Activated CD8-positive, alpha-beta memory T cell treated with anti-CD3 and anti-CD28 coated beads, Interleukin-2, amount 50 U/mL, for 48 hours (primary cell): ENCODE data around the gene POLL.
"Not testable (repeated sequence)": the region's sequence is repeated elsewhere in the genome, so short reads cannot be mapped to it uniquely, and the experiment has no call there.

Experiments
- DNase-seq: peaks from one replicate; pipeline ENCODE4 v3.0.0-alpha.2; 2020

POLL gene

GRCh38 chr10:101587725-101588653, at the start of gene POLL, which contains the start of gene DPCD:
Gene POLL, minus strand, starts transcription at chr10:101588257. Its CDS starts 897 bp downstream, at chr10:101587360.
Gene DPCD, plus strand, starts transcription at chr10:101588321. Its CDS starts 16 bp downstream, at chr10:101588337.
- peak; percentile 96 for DNase-seq

GRCh38 chr10:101633510-101633909, 45.5 kb upstream of the POLL start:
- DNase-seq, result not testable (repeated sequence)

DNA sequence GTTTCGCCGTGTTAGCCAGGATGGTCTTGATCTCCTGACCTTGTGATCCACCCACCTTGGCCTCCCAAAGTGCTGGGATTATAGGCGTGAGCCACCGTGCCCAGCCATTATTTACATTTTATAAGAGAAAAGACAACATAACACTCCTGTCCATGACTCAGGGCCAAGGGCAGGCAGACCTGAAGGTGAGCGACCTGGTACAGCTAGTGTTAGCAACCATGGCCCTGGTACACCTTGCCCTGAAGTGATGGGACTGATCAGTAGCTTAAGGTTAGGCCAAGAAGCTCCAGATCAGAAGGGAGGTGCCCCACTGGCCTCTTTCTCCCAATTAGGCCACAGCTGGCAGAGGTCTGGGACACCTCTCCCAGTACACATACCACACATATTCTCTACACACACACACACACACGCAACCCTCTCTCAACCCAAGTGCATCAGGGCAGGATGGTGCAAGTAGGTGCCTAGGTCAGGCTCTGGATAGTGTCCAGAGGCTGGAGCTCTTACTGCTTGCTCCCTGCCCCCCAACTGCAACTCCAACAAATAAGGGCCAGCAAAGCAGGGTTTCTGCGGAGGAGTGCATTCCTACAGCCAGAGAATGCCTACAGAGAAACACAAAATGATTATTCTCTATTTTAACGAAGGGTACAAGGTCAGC, 43.9 kb upstream of the POLL start:
- no peak for DNase-seq

DNA sequence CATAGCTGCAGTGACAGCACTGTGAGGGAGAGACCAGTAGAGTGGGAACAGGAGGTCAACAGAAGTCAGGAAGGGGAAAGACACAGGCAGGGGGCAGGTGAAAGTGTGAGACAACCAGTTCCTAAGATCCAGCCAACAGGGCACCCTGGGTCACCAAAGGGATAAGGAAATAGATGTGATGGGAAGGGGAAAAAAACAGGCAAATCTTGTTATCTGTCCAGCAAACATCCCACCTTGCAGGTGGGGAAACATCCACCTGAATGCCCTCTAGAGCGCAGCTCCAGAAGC, 42.5 kb upstream of the POLL start:
- no peak for DNase-seq

DNA sequence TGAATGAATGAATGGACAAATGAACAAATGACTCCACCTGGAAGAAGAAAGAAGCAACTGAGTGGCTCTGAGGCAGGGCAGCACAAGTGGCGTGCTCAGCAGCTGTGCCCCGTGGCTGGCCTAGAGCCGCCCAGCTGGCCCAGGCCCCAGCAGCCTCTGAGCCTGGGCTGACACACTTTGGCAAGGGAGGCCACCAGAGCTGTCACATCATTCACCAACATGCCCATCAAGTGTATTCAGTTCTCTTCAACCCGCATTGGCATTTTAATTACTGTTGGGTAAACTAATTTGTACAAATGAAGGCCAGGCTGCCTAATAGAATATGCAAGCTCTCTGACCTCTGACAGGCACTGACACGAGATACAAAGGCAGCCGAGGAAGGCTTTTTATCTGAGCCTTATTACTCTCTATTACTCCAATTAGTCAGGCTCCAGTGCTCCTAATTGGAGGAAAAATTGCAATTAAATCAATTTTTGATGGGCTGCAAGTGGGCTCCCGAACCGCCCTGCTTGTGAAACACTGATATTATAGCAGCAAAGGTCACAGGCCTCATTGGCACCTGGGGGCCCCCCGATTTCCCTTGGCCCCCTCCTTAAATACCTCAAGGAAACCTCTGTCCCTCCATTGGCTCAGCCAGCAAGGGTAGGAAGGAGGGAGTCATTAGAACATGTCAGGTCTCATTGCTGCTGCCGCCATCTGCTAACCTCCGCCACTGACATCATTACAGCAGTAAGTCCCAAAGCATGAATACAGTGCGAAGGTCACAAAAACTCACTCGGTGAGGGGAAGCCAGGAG, 42.0 kb upstream of the POLL start:
- no peak for DNase-seq

- no peak for DNase-seq
Observed at GRCh38 chr10:101625821-101626412, 37.9 kb upstream of the POLL start.

- no peak for DNase-seq
Observed at GRCh38 chr10:101624526-101625102, 36.6 kb upstream of the POLL start.

GRCh38 chr10:101623528-101623927, 35.5 kb upstream of the POLL start:
- DNase-seq, result no peak

DNA sequence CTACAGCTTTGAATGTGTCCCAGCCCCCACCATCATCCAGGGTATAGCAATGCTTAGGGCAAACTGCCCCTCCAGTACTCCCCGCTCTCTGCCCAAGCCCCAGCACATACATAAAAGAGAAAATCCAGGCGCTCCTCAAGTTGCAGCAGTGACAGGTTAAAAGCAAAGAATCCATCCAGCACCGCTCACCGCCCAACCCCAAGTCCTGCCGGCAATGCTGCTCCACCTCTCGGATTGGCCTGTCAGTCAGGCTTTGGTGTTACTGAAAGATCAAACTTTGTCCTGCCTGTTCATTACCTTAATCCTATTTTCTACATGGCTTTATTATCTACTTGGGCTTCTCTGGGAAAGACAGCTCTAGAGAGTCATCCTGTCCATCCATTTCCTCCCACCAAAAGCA, 31.9 kb upstream of the POLL start:
- DNase-seq, result no peak

DNA sequence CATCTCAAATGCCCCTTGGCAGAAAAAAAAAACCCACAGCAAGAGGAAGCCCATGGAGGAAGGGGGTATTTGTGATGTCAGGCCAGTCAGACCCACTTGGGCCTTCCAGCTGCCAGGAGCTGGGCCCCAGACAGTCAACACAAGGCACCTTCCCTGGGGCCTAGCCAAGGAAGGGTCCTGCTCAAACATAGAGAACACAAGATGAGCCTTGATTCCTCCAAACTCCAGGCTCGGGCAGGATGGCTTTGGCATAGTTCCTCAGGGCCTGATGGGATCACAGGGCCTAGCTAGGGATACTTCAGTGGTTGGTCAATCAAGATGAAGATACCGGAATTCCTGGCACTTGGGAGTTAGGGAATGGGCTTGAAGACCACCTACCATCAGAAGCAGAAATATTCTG, 30.8 kb upstream of the POLL start:
- no peak for DNase-seq

GRCh38 chr10:101617824-101618568, 29.9 kb upstream of the POLL start:
- DNase-seq, result no peak

GRCh38 chr10:101617102-101617823, 29.2 kb upstream of the POLL start:
- no peak for DNase-seq

DNA sequence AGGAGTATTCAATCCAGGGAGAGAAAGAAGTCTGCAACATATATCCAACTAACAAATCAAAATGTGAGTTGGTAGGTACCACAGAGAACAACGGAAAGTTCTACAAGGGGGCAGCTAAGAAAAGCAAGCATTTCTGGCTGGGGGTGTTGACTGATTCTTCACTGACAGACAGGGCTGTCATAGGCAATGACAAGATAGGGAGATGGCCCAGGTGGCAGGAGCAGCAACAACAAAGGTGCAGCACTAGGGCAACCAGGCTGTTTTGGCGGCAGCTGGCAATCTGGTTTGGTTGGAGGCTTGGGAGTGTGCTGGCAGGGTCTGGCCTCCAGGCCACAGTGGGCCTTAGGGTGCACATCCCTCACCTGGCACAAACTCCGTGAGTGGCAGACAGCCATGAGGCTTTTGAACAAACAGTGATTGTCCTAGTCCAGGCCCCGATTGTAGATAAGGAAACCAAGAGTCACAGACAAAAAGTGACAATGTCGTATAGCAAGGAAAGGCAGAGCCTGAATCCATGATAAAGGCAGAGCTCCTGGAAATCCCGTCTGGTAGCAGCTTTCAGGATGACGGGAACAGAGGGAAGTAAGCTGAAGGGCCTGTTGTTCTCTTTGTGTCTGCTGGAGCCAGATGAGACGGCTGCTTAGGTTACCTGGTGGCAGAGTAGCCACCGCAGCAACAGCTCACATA, 28.5 kb upstream of the POLL start:
- no peak for DNase-seq

DNA sequence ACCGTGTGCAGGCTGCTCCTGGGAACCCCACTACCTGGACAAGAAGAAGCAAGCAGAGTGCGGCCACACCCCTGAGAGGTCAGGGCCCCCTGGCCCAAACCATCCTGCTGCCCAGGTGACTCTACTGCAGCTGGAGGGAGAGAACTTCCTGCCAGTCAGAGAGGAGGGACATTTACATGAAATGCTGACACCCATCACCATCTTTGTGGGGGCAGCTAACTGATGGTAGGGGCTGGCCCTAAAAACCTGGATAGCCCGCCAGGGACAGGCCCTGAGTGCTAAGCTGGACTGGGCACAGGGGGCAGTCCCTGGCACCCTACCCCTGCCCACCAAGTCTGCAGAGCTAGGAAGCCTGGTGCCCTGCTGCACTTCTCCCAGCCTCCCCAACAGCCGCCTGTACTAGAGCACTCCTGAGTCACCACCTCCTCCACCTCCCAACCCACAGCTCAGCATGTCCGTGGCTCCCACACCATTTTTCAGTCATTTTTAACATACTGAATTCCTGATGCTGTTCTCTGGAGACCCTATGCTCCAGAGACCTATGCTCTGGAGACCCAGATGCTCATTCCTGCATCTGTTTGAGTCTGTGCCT, 27.6 kb upstream of the POLL start:
- DNase-seq, result no peak

- DNase-seq, result no peak
Observed at GRCh38 chr10:101614663-101615524, 26.8 kb upstream of the POLL start.

- DNase-seq, result no peak
Observed at GRCh38 chr10:101613646-101614045, 25.6 kb upstream of the POLL start.

DNA sequence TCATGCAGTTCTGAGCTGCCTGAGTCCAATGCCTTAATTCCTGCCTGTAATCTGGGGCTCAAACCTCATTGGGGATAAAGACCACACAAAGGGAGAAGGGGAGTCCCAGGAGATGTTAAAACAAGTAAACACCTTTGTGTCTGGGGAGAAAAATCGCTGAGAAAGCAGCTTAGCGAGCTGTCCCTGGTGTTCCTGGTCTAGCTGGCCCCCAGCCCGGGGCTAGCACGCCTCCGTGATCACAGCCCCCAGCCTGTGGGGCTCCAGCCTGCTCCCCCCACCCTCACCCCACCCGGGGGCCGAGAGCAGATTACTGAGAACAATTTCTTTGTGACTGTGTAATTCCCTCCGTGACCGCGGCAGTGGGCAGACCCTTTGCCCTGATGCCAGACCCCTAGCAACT, 24.8 kb upstream of the POLL start:
- no peak for DNase-seq

DNA sequence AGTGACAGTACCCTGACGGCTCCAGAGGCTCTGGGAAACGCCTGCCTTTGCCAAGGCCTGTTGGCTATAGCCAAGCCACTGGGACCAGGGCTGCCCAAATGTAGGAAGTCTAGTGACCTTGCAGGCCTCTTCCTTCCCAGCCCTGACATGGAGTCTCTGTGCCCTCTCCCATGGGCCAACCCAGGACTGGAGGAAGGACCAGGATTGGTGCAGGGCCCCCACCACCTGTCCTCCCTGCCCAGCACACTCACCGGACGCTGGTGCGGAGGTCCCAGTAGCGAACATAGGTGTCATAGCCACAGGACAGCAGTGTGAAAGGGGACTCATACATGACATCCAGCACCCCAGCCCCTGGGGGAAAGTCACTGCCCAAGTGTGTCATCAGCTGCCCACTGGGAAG, 24.0 kb upstream of the POLL start:
- no peak for DNase-seq
